K562 (cell line): Measurements from ENCODE around the gene MCCC1. TPM values are rescaled to one million over a fixed set of nuclear protein-coding genes. Genes with fewer than 3 reads are reported as not detected.
A peak's percentile ranks its signal among the peaks of the same experiment; 100 is the strongest.

Experiments used
- KLF10 ChIP-seq: fragments of 250-450 bp; sonication (Bioruptor Pico); IDR thresholded peaks from 2 replicates; pipeline ENCODE4 v1.6.1; 2021; ENCODE audit warnings: matching md5 sums
- MXI1 ChIP-seq: IDR thresholded peaks from 2 replicates; pipeline ENCODE4 v1.6.1; 2011; ENCODE audit warnings: low read depth, mild to moderate bottlenecking, improper control_type of control experiment, low read length
- PCBP1 ChIP-seq: fragments of 200-400 bp; formaldehyde crosslinking; IDR thresholded peaks from 2 replicates; pipeline ENCODE4 v1.6.1; 2018; ENCODE audit warnings: mild to moderate bottlenecking, low read depth, low read length; ENCODE audit not compliant: poor library complexity, severe bottlenecking
- POLR2AphosphoS5 ChIP-seq: IDR thresholded peaks from 2 replicates; pipeline ENCODE4 v1.6.1; 2011; ENCODE audit warnings: mild to moderate bottlenecking, low read depth, low read length, moderate library complexity; ENCODE audit not compliant: control insufficient read depth, insufficient read depth
- RFX5 ChIP-seq: IDR thresholded peaks from 2 replicates; pipeline ENCODE4 v1.6.1; 2011; ENCODE audit warnings: low read depth, mild to moderate bottlenecking, improper control_type of control experiment, low read length
- SAFB2 ChIP-seq: fragments of 200-400 bp; formaldehyde crosslinking; IDR thresholded peaks from 2 replicates; pipeline ENCODE4 v1.6.1; 2018; ENCODE audit warnings: borderline replicate concordance, low read length, low read depth, moderate library complexity; ENCODE audit not compliant: severe bottlenecking
- SNIP1 ChIP-seq: fragments of 450-650 bp; IDR thresholded peaks from 2 replicates; pipeline ENCODE4 v1.7.1; 2017; ENCODE audit warnings: low read depth, mild to moderate bottlenecking
- SRF ChIP-seq, 2 experiments: fragments of 250-450, 450-650 bp in 1 of 2; sonication (Bioruptor Pico) in 1 of 2; sonication (generic) in 1 of 2; formaldehyde crosslinking; IDR thresholded peaks; 2 replicates each; pipeline versions ENCODE4 v1.5.0 to v1.5.1; 2020 to 2022; ENCODE audit warnings: mild to moderate bottlenecking in 1 of 2, missing genetic modification reagents in 1 of 2
- STAT6 ChIP-seq: sonication (generic); formaldehyde crosslinking; IDR thresholded peaks from 2 replicates; pipeline ENCODE4 v1.8.1; 2023; ENCODE audit warnings: mild to moderate bottlenecking, missing genetic modification reagents
- THAP12 ChIP-seq: fragments of 250-450 bp; sonication (Bioruptor Pico); IDR thresholded peaks from 2 replicates; pipeline ENCODE4 v1.9.0; 2021; ENCODE audit warnings: mild to moderate bottlenecking, inconsistent platforms
- ZNF695 ChIP-seq: fragments of 450-650 bp; formaldehyde crosslinking; IDR thresholded peaks from 2 replicates; pipeline ENCODE4 v1.4.0; 2020; ENCODE audit warnings: mild to moderate bottlenecking, moderate library complexity
- ZNF740 ChIP-seq, 3 experiments: fragments of 200-800 bp in 1 of 3; sonication (Bioruptor generic) in 1 of 3; sonication (generic) in 1 of 3; formaldehyde crosslinking in 1 of 3; IDR thresholded peaks; 2 replicates each; pipeline versions ENCODE4 v1.6.1 to v1.8.0; 2016 to 2022; ENCODE audit warnings: mild to moderate bottlenecking in 2 of 3, missing compliant biosample characterization in 2 of 3, missing genetic modification characterization in 2 of 3, missing genetic modification reagents in 1 of 3
- polyA plus RNA-seq, 8 experiments: library from polyadenylated mRNA; depleted of rRNA in 4 of 8; stranded (reverse) in 5 of 8; unstranded in 3 of 8; fragments of >200 nt; fragmentation: Nextera tagmentation in 2 of 8; fragmentation: Illumina TruSeq in 1 of 8; extraction: Ambion mirVana in 2 of 8; extraction: Trizol in 1 of 8; gene quantifications; 2 replicates each; pipeline versions ENCODE4 v1.2.1 to v1.2.3, GENCODE V29; 2011 to 2014; ENCODE audit warnings: inconsistent platforms in 1 of 8, missing spikeins in 1 of 8
- total RNA-seq, 7 experiments: library from RNA; depleted of rRNA in 6 of 7; stranded (reverse); fragments of >200 nt in 6 of 7; fragmentation: Illumina TruSeq in 2 of 7; extraction: Trizol in 2 of 7; gene quantifications; 2 replicates each; pipeline versions ENCODE4 v1.2.1 to v1.2.3, GENCODE V29; 2011 to 2021; ENCODE audit warnings: low replicate concordance in 1 of 7
- TF ChIP-seq, protein P1 (sequence below): fragments of 450-650 bp; formaldehyde crosslinking; IDR thresholded peaks from 2 replicates; pipeline ENCODE4 v1.4.0; 2020; ENCODE audit warnings: mild to moderate bottlenecking
- TF ChIP-seq, protein P2 (sequence below), 2 experiments: fragments of 450-650 bp in 1 of 2; IDR thresholded peaks; 2 replicates each; pipeline ENCODE4 v1.6.1; 2011 to 2017; ENCODE audit warnings: low read depth in 2 of 2, antibody characterized with exemption in 1 of 2, borderline replicate concordance in 1 of 2, low read length in 1 of 2, mild to moderate bottlenecking in 1 of 2, mixed read lengths in 1 of 2; ENCODE audit not compliant: control insufficient read depth in 1 of 2

MCCC1 gene
- total and polyA plus RNA-seq, 9 of the 15 experiments (the other 6 are each of a cell fraction or from before 2014, with no cell fraction given) = 13.7 to 26.9 (median 23.0) TPM

- TF ChIP-seq ZNF740 (CRISPR knock-in tag; IDR thresholded peaks at IDR 0.05) (0 out of 2 replicates have a peak, but pooled peaks have one; percentile 50), ZNF740 (tag; IDR thresholded peaks at IDR 0.05) (0 out of 4 replicates have a peak, but pooled peaks of 1 of the 2 experiments have one; percentile 42), POLR2AphosphoS5 (peak; percentile 70), RFX5 (no peak), SAFB2 (no peak), STAT6 (CRISPR knock-in tag) (no peak), ZNF695 (CRISPR knock-in tag) (no peak), SNIP1 (no peak), MXI1 (0 out of 2 replicates have a peak, but pooled peaks have one; percentile 44), KLF10 (CRISPR knock-in tag) (no peak), THAP12 (CRISPR knock-in tag) (0 out of 2 replicates have a peak, but pooled peaks have one; percentile 46), SRF (CRISPR knock-in tag; IDR thresholded peaks at IDR 0.05) (peak in 1 of 2 experiments; percentile 55; a peak in 1 of 4 replicates), PCBP1 (no peak)
- TF ChIP-seq, protein P1, sequence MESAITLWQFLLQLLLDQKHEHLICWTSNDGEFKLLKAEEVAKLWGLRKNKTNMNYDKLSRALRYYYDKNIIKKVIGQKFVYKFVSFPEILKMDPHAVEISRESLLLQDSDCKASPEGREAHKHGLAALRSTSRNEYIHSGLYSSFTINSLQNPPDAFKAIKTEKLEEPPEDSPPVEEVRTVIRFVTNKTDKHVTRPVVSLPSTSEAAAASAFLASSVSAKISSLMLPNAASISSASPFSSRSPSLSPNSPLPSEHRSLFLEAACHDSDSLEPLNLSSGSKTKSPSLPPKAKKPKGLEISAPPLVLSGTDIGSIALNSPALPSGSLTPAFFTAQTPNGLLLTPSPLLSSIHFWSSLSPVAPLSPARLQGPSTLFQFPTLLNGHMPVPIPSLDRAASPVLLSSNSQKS (CRISPR knock-in tag) = no peak
- TF ChIP-seq, protein P2, sequence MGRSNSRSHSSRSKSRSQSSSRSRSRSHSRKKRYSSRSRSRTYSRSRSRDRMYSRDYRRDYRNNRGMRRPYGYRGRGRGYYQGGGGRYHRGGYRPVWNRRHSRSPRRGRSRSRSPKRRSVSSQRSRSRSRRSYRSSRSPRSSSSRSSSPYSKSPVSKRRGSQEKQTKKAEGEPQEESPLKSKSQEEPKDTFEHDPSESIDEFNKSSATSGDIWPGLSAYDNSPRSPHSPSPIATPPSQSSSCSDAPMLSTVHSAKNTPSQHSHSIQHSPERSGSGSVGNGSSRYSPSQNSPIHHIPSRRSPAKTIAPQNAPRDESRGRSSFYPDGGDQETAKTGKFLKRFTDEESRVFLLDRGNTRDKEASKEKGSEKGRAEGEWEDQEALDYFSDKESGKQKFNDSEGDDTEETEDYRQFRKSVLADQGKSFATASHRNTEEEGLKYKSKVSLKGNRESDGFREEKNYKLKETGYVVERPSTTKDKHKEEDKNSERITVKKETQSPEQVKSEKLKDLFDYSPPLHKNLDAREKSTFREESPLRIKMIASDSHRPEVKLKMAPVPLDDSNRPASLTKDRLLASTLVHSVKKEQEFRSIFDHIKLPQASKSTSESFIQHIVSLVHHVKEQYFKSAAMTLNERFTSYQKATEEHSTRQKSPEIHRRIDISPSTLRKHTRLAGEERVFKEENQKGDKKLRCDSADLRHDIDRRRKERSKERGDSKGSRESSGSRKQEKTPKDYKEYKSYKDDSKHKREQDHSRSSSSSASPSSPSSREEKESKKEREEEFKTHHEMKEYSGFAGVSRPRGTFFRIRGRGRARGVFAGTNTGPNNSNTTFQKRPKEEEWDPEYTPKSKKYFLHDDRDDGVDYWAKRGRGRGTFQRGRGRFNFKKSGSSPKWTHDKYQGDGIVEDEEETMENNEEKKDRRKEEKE (IDR thresholded peaks at IDR 0.05; ENCODE audit: borderline replicate concordance in 1 of 2, control insufficient read depth in 1 of 2, low read depth in 2 of 2, low read length in 1 of 2) = no peak
Measured at GRCh38 chr3:183099026-183099837, at the start of gene MCCC1 (continued).
